ENCODE data around the gene LRRC45. TPM values are rescaled to one million over a fixed set of nuclear protein-coding genes. Genes with fewer than 3 reads are reported as not detected.
A peak's percentile ranks its signal among the peaks of the same experiment; 100 is the strongest.

LRRC45 gene
- total and polyA plus RNA-seq, 9 of the 15 experiments (the other 6 are each of a cell fraction or from before 2014, with no cell fraction given) = 3.5 to 21.5 (median 11.2) TPM; not detected in 2

DNA sequence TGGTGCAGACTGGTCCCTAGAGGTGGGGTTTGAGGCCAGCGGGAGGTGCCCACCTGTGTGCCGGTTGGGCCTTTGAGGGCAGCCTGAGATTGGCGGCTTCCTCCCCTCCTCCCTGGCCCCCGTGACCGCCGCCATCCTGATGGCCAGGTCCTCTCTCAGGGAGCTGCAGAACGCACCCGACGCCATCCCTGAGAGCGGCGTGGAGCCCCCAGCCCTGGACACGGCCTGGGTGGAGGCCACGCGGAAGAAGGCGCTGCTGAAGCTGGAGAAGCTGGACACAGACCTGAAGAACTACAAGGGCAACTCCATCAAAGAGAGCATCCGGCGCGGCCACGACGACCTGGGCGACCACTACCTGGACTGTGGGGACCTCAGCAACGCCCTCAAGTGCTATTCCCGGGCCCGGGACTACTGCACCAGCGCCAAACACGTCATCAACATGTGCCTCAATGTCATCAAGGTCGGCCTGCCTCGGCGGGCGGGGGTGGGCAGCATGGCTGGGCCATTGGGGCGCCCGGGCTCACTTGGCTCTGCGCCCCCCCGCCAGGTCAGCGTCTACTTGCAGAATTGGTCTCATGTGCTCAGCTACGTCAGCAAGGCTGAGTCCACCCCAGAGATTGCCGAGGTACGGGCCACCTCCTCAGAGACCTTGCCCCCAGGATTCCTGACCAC lies 31.4 kb downstream of the LRRC45 start:
- FAIRE-seq = no peak
- CTCF ChIA-PET (ENCODE audit: low intra/inter-chr PET ratio) = no interaction called here

More for the DNA sequence above, 31.4 kb downstream of the LRRC45 start:
- Histone ChIP-seq H3K9me1 (ENCODE audit: control insufficient read depth, insufficient read depth, low read length) (no peaks in the 10 kb centered on the region), H3K9me3 (replicated peaks; ENCODE audit: control insufficient read depth, insufficient read depth, low read depth, low read length) (no peaks in the 10 kb centered on the region), H3K4me2 (ENCODE audit: insufficient read depth, low read length) (no peak overlapping the region), H3K79me2 (ENCODE audit: control insufficient read depth, insufficient read depth, low read length) (peaks cover 28% of the 10 kb centered on the region), H3K27me3 (ENCODE audit: control insufficient read depth in 2 of 2, insufficient read depth in 2 of 2, low read length in 2 of 2) (no peaks in the 10 kb centered on the region), H2AFZ (ENCODE audit: low read depth, low read length) (no peak overlapping the region), H3K27ac (ENCODE audit: extremely low read depth, low read depth, low read length) (no peak overlapping the region), H3K4me3 (no peak overlapping the region), H4K20me1 (replicated peaks; ENCODE audit: control insufficient read depth, insufficient read depth, low read length) (peaks cover 11% of the 10 kb centered on the region; the same call in 1 of the 2 replicates), H3K4me1 (replicated peaks in 1 of 2; ENCODE audit: control insufficient read depth in 2 of 2, insufficient read depth in 2 of 2, low read length in 2 of 2) (peaks cover 6 to 90% of the 10 kb centered on the region in 2 experiments; a peak in 3 of 5 replicates), H3K9ac (ENCODE audit: insufficient read depth in 1 of 2, low read depth in 2 of 2, low read length in 2 of 2) (peak overlapping the region in 1 of 2 experiments; percentile 97; a peak in 1 of 4 replicates), H3K36me3 (ENCODE audit: control insufficient read depth, insufficient read depth, low read length) (peaks cover 78% of the 10 kb centered on the region; the same call in 2 of the 3 replicates)
- ATAC-seq (no peak), DNase-seq (ENCODE audit: extremely low read depth in 1 of 4, low spot score in 3 of 4) (no peak)
- TF ChIP-seq PHF21A (IDR thresholded peaks at IDR 0.05; ENCODE audit: borderline replicate concordance, low read depth) (no peak), RBFOX2 (IDR thresholded peaks at IDR 0.05; ENCODE audit: low read depth, low read length) (0 out of 2 replicates have a peak, but pooled peaks have one; percentile 22), POLR2G (IDR thresholded peaks at IDR 0.05; ENCODE audit: low read depth, low read length) (peak; percentile 37; the same call in 1 of the 2 replicates), PRPF4 (IDR thresholded peaks at IDR 0.05; ENCODE audit: insufficient read depth, low read depth, low read length, poor library complexity, severe bottlenecking) (no peak), KDM5B (IDR thresholded peaks at IDR 0.05; ENCODE audit: insufficient replicate concordance, low read depth, low read length) (no peak), GATAD2B (IDR thresholded peaks at IDR 0.05; ENCODE audit: borderline replicate concordance) (no peak), CREB1 (IDR thresholded peaks at IDR 0.05) (peak; percentile 73), CREB1 (CRISPR knock-in tag; IDR thresholded peaks at IDR 0.05) (no peak), RBM34 (IDR thresholded peaks at IDR 0.05; ENCODE audit: borderline replicate concordance, insufficient read depth, low read length) (no peak), CREM (IDR thresholded peaks at IDR 0.05; ENCODE audit: low read depth) (peak; percentile 78), KHSRP (IDR thresholded peaks at IDR 0.05) (no peak)
- TF ChIP-seq, protein P1, sequence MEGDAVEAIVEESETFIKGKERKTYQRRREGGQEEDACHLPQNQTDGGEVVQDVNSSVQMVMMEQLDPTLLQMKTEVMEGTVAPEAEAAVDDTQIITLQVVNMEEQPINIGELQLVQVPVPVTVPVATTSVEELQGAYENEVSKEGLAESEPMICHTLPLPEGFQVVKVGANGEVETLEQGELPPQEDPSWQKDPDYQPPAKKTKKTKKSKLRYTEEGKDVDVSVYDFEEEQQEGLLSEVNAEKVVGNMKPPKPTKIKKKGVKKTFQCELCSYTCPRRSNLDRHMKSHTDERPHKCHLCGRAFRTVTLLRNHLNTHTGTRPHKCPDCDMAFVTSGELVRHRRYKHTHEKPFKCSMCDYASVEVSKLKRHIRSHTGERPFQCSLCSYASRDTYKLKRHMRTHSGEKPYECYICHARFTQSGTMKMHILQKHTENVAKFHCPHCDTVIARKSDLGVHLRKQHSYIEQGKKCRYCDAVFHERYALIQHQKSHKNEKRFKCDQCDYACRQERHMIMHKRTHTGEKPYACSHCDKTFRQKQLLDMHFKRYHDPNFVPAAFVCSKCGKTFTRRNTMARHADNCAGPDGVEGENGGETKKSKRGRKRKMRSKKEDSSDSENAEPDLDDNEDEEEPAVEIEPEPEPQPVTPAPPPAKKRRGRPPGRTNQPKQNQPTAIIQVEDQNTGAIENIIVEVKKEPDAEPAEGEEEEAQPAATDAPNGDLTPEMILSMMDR (IDR thresholded peaks at IDR 0.05 in 2 of 3, conservative IDR thresholded peaks at IDR 0.05 in 1 of 3; ENCODE audit: insufficient read depth in 2 of 3, low read depth in 1 of 3, low read length in 3 of 3) = no peak
- in situ Hi-C loops (cut with MboI) (no loop called here), intact Hi-C loops (cut with micrococcal nuclease) (no loop called here)
- 91% methylated on average over 29 of the region's 38 CpGs for WGBS (ENCODE audit: insufficient coverage, low coverage, missing lambda C conversion rate)
- BruUV-seq (replicated peaks) = TSS peak; percentile 27
- POLR2A ChIA-PET = interaction anchor here (0.7 to 1.7 kb wide), 4 partner anchors 8 to 27 kb away, joined by 3 to 11 read pairs (median 4); no protein-coding TSS in a partner anchor
